ES-I3 (cell line): ENCODE data around the gene ETV7.

Source experiments
- H3K36me3 ChIP-seq: 2 replicates; pipeline ENCODE4 v1.6.1; 2013; ENCODE audit warnings: mild to moderate bottlenecking, low read length, control low read depth, moderate library complexity; ENCODE audit not compliant: insufficient read depth
- H3K4me1 ChIP-seq: 2 replicates; pipeline ENCODE4 v1.6.1; 2013; ENCODE audit warnings: mild to moderate bottlenecking, control low read depth, low read length; ENCODE audit not compliant: insufficient read depth
- H3K9ac ChIP-seq: 2 replicates; pipeline ENCODE4 v1.6.1; 2013; ENCODE audit warnings: low read depth, mild to moderate bottlenecking, low read length, moderate library complexity
- H3K9me3 ChIP-seq: 2 replicates; pipeline ENCODE4 v1.6.1; 2013; ENCODE audit warnings: mild to moderate bottlenecking, low read length, moderate library complexity; ENCODE audit not compliant: control insufficient read depth, insufficient read depth

ETV7 gene

GRCh38 chr6:36333931-36334725, 53.3 kb downstream of the ETV7 start:
- Histone ChIP-seq H3K9ac (no peak overlapping the region), H3K36me3 (no peaks in the 10 kb centered on the region), H3K4me1 (no peaks in the 10 kb centered on the region; the same call in 1 of the 2 replicates), H3K9me3 (no peaks in the 10 kb centered on the region)

DNA sequence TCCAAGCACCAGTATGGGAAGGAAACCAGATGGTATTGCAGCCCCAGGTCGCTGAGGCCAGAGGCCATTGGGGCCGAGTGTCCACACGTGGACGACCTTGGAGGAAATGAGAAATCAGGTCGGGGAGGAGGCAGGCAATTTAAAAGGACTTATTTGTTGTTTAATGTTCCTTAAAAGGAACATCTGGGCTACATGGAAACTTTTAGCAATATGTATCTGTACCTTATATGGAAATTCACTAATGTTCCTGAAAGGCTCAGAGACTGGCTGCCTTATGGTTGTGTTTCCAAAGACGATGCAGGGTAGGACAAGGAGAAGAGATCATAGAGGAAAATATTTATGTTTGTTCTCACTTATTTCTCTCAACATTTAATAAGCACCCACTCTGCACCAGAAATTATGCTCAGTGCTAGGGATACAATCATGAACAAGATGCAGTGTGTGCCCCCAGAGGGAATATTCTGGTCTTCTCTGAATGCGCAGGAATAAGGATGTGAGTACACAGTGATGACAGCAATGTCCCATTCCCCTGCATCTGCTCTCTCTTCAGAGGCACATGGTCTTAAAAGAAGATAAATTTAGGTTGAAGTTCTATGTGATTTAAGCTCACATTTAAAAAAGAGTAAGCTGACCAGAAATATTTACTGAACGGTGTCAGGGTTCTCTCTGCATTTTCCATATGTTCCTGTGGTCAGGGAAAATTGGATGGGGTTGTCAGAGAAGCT, 54.1 kb downstream of the ETV7 start:
- no peaks in the 10 kb centered on the region for H3K9me3 ChIP-seq
- no peaks in the 10 kb centered on the region; the same call in 1 of the 2 replicates for H3K4me1 ChIP-seq
- no peaks in the 10 kb centered on the region for H3K36me3 ChIP-seq
- no peak overlapping the region for H3K9ac ChIP-seq

GRCh38 chr6:36331381-36331780, 56.1 kb downstream of the ETV7 start:
- Histone ChIP-seq H3K36me3 (no peaks in the 10 kb centered on the region), H3K9ac (no peak overlapping the region), H3K9me3 (no peaks in the 10 kb centered on the region), H3K4me1 (peaks cover 6% of the 10 kb centered on the region; the same call in 1 of the 2 replicates)

DNA sequence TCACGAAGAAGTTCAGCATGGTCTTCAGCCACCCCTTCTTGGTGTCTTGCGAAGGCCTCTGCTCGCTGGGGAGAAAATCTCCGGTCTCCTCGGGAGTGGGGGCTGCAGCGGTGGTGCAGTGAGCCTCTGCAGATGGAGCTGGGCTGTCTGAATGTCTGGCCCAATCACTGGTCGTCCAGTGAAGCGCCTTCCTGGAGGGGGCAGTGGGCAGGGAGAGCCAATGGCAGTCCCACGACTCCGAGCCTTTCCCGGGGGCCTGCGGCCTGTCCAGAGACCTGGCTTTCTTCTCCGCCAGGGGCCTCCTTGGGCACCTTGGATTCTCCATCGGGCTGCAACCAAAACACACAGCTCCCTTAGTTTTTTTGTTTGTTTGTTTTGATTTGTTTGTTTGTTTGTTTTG, 57.1 kb downstream of the ETV7 start:
- Histone ChIP-seq H3K9me3 (no peaks in the 10 kb centered on the region), H3K9ac (no peak overlapping the region), H3K36me3 (no peaks in the 10 kb centered on the region), H3K4me1 (peaks cover 6% of the 10 kb centered on the region; the same call in 1 of the 2 replicates)

- H3K4me1 ChIP-seq = peaks cover 6% of the 10 kb centered on the region; the same call in 1 of the 2 replicates
- H3K9me3 ChIP-seq = no peaks in the 10 kb centered on the region
- H3K36me3 ChIP-seq = no peaks in the 10 kb centered on the region
- H3K9ac ChIP-seq = no peak overlapping the region
Measured at GRCh38 chr6:36329798-36330291, 57.6 kb downstream of the ETV7 start.

DNA sequence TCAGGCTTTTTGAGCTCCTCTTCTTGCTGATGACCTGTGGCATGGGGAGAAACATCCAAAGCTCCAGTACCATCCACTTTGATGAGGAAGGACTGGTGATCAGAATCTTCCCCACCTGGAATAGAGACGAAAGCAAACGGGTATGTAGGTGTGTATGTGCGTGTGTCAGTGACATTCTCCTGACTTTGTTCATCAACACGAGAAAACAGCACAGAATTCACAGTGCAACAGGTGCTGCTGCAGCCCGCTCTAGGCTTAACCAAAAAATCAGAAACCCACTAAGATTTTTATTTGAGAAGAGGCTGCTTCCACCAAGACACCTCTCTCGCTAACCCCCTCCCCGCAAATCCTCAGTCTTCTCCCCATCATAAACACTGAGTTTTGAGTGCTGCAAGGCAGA, 58.9 kb downstream of the ETV7 start:
- Histone ChIP-seq H3K9me3 (no peaks in the 10 kb centered on the region), H3K9ac (no peak overlapping the region), H3K4me1 (peaks cover 6% of the 10 kb centered on the region; the same call in 1 of the 2 replicates), H3K36me3 (no peaks in the 10 kb centered on the region)

DNA sequence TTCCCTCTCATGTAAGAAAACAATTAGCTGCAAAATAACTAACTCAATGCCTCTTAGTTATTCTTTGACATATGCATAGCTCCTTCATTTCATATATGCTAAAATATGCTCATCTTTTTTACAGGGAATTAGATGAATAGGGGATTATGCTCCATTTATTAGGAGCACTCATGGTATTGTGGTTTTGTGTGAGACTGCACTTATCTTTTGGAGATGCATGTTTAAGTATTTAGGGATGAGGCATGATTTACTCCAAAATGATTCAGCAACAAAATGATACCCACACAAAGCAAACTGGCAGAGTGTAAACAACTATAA, 59.6 kb downstream of the ETV7 start:
- Histone ChIP-seq H3K9ac (no peak overlapping the region), H3K36me3 (no peaks in the 10 kb centered on the region), H3K4me1 (peaks cover 6% of the 10 kb centered on the region; the same call in 1 of the 2 replicates), H3K9me3 (no peaks in the 10 kb centered on the region)

DNA sequence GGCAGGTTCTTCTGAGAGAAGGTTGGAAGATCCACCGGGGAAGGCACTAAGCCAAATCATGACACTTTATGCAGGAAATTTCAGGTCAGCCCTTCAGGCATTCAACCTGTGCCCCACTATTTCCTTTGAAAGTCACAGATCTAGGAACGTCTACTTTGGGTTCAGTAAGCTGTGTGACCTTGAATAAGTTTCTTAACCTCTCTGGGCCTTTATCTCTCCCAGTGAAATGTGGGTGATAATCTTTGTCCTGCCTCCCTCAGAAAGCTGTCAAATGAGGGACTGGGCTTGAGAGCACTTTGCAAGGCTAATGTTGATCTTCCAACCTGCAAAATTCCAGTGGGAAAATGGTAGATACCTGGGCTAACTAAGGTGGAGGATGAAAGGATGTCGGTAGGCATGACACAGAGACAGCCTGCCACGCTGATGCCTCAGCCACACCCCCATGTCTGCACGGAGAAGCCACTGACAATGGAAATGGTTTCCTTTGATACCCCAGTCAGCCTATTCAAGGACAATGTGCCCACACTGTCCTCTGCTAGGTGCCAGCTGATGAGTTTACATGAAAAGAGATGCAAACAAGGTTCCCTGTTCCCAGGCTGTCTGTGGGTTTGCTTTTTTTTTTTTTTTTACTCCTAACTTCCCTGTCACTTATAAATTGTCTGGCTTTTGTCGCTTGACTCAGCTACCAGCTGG, 60.1 kb downstream of the ETV7 start:
- Histone ChIP-seq H3K4me1 (peaks cover 6% of the 10 kb centered on the region; the same call in 1 of the 2 replicates), H3K9me3 (no peaks in the 10 kb centered on the region)

DNA sequence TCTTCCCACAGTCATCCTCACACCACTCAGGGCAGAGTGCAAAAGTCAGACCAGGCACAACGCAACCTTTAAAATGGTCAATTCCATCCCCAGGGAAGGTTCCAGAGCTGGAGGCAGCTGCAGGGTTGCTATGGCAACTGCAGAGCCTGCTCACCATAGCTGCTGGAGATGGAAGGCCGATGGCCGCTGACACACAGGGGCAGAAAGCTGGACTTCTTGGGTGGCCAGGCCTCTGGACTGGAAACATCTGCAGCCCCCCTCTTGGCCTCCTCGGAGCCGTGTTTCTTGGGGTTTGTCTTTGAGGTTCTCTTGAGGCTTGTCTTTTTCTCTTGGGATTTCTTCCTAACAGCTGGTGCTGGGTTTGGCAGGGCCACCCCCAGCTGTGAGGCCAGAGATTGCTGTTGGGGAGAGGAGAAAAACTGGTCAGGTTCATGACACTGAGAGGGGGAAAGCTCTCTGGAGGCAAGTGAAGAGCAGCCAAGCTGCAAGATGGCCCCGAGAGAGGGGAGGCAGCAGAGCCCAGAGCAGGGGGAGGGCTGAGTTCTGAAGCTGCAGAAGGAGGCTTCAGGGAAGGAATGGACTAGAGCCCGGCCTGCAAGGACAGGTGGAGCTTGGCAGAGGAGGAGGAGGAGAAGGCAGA, 61.0 kb downstream of the ETV7 start:
- Histone ChIP-seq H3K9ac (no peak overlapping the region), H3K9me3 (no peaks in the 10 kb centered on the region), H3K36me3 (no peaks in the 10 kb centered on the region), H3K4me1 (peaks cover 6% of the 10 kb centered on the region; the same call in 1 of the 2 replicates)

More for the DNA sequence above, 60.1 kb downstream of the ETV7 start:
- H3K36me3 ChIP-seq = no peaks in the 10 kb centered on the region
- no peak overlapping the region for H3K9ac ChIP-seq

- Histone ChIP-seq H3K9ac (no peak overlapping the region), H3K9me3 (no peaks in the 10 kb centered on the region), H3K4me1 (peaks cover 6% of the 10 kb centered on the region; the same call in 1 of the 2 replicates), H3K36me3 (no peaks in the 10 kb centered on the region)
Measured at GRCh38 chr6:36324715-36325114, 62.8 kb downstream of the ETV7 start.

GRCh38 chr6:36324191-36324590, 63.3 kb downstream of the ETV7 start:
- Histone ChIP-seq H3K9me3 (no peaks in the 10 kb centered on the region), H3K4me1 (peaks cover 6% of the 10 kb centered on the region; the same call in 1 of the 2 replicates), H3K36me3 (no peaks in the 10 kb centered on the region), H3K9ac (no peak overlapping the region)

DNA sequence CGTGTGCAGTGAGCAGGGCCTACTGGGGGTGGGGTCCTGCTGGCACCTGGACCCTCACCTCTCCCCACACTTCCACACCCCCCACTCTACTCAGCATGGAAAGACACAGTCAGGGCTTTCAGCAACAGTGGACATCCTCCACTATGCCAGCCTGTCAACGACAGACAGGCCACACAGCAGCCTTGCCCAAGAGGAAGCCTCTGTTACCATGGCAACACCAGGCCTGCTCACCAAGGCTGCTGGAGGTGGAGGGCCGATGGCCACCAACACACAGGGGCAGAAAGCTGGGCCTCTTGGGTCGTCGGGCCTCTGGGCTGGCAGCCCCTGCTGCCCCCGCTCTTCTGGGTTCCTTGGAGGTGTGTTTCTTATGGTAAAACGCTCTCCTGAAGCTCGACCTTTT, 64.4 kb downstream of the ETV7 start:
- Histone ChIP-seq H3K9ac (no peak overlapping the region), H3K9me3 (no peaks in the 10 kb centered on the region), H3K36me3 (no peaks in the 10 kb centered on the region), H3K4me1 (peaks cover 6% of the 10 kb centered on the region; the same call in 1 of the 2 replicates)

GRCh38 chr6:36322591-36322990, 64.9 kb downstream of the ETV7 start:
- Histone ChIP-seq H3K36me3 (no peaks in the 10 kb centered on the region), H3K9ac (no peak overlapping the region), H3K9me3 (no peaks in the 10 kb centered on the region), H3K4me1 (peaks cover 4% of the 10 kb centered on the region; the same call in 1 of the 2 replicates)

- no peak overlapping the region for H3K9ac ChIP-seq
- H3K4me1 ChIP-seq = no peaks in the 10 kb centered on the region; the same call in 1 of the 2 replicates
- H3K36me3 ChIP-seq = no peaks in the 10 kb centered on the region
- no peaks in the 10 kb centered on the region for H3K9me3 ChIP-seq
Measured at GRCh38 chr6:36320475-36320874, 67.0 kb downstream of the ETV7 start.
